Effector CD8-positive, alpha-beta T cell (primary cell): ENCODE results near the gene COL18A1.

Experiments
- DNase-seq: peaks from one replicate; lab custom pipeline; 2025; lab: John Stamatoyannopoulos, UW

Gene COL18A1

GRCh38 chr21:45533361-45533845, 128.4 kb downstream of the COL18A1 start:
- DNase-seq = no peak

GRCh38 chr21:45533846-45534635, 129.1 kb downstream of the COL18A1 start:
- no peak for DNase-seq

GRCh38 chr21:45534636-45535331, 129.8 kb downstream of the COL18A1 start:
- DNase-seq = no peak

GRCh38 chr21:45535341-45536081, 130.5 kb downstream of the COL18A1 start:
- no peak for DNase-seq

- DNase-seq = no peak
Measured at GRCh38 chr21:45536301-45537081, 131.5 kb downstream of the COL18A1 start.

- no peak for DNase-seq
Measured at GRCh38 chr21:45537111-45537745, 132.3 kb downstream of the COL18A1 start.

- DNase-seq = no peak
Measured at GRCh38 chr21:45537746-45538291, 132.9 kb downstream of the COL18A1 start.

- no peak for DNase-seq
Measured at GRCh38 chr21:45538381-45539045, 133.5 kb downstream of the COL18A1 start.

- DNase-seq = no peak
Measured at GRCh38 chr21:45539046-45539795, 134.3 kb downstream of the COL18A1 start.

- DNase-seq = no peak
Measured at GRCh38 chr21:45539796-45540600, 135.0 kb downstream of the COL18A1 start.

GRCh38 chr21:45540601-45540970, 135.6 kb downstream of the COL18A1 start:
- DNase-seq = no peak

- peak; percentile 57 for DNase-seq
Measured at GRCh38 chr21:45541221-45542039, 136.5 kb downstream of the COL18A1 start.

GRCh38 chr21:45542242-45542666, 137.3 kb downstream of the COL18A1 start, which contains the start of gene SLC19A1:
Gene SLC19A1, minus strand, starts transcription at chr21:45542440. Its CDS starts 4,481 bp downstream, at chr21:45537959.
- DNase-seq = peak; percentile 53

- no peak for DNase-seq
Measured at GRCh38 chr21:45542667-45543370, 137.9 kb downstream of the COL18A1 start.

GRCh38 chr21:45543371-45543709, 138.4 kb downstream of the COL18A1 start:
- DNase-seq = no peak

GRCh38 chr21:45543710-45544448, 138.9 kb downstream of the COL18A1 start:
- DNase-seq = no peak
